Measurements from ENCODE around the gene LYL1. TPM values are rescaled to one million over a fixed set of nuclear protein-coding genes. Genes with fewer than 3 reads are reported as not detected.

The LYL1 gene
- total RNA-seq, 1 donor from 2014 or later = 0.50 TPM

GRCh38 chr19:13110099-13110610, 7.5 kb upstream of the LYL1 start:
- H3K36me3 Mint-ChIP-seq (ENCODE audit: insufficient read depth) = peaks cover 2% of the 10 kb centered on the region

GRCh38 chr19:13109361-13110098, 6.9 kb upstream of the LYL1 start:
- DNase-seq (ENCODE audit: low spot score, unreplicated experiment) = no peak
- no peak for TF ChIP-seq CTCF (IDR thresholded peaks at IDR 0.05; ENCODE audit: unreplicated experiment)
- H3K4me3 Mint-ChIP-seq (ENCODE audit: low read depth) = no peak overlapping the region
- no peak overlapping the region for H3K27ac Mint-ChIP-seq
- H3K36me3 Mint-ChIP-seq (ENCODE audit: insufficient read depth) = peaks cover 2% of the 10 kb centered on the region
- no peaks in the 10 kb centered on the region for H3K9me3 Mint-ChIP-seq (ENCODE audit: low read depth)
- no peaks in the 10 kb centered on the region for H3K4me1 Mint-ChIP-seq (ENCODE audit: low read depth)
- no peaks in the 10 kb centered on the region for H3K27me3 Mint-ChIP-seq

More at GRCh38 chr19:13110099-13110610, 7.5 kb upstream of the LYL1 start:
- Mint-ChIP-seq H3K9me3 (ENCODE audit: low read depth) (no peaks in the 10 kb centered on the region), H3K27ac (no peak overlapping the region), H3K27me3 (no peaks in the 10 kb centered on the region), H3K4me3 (ENCODE audit: low read depth) (no peak overlapping the region), H3K4me1 (ENCODE audit: low read depth) (no peaks in the 10 kb centered on the region)
- no peak for TF ChIP-seq CTCF (IDR thresholded peaks at IDR 0.05; ENCODE audit: unreplicated experiment)
- no peak for DNase-seq (ENCODE audit: low spot score, unreplicated experiment)

- no peak overlapping the region for H3K27ac Mint-ChIP-seq
- H3K4me1 Mint-ChIP-seq (ENCODE audit: low read depth) = no peaks in the 10 kb centered on the region
- peaks cover 10% of the 10 kb centered on the region for H3K27me3 Mint-ChIP-seq
- DNase-seq (ENCODE audit: low spot score, unreplicated experiment) = no peak
- no peak for TF ChIP-seq CTCF (IDR thresholded peaks at IDR 0.05; ENCODE audit: unreplicated experiment)
- H3K9me3 Mint-ChIP-seq (ENCODE audit: low read depth) = no peaks in the 10 kb centered on the region
- no peak overlapping the region for H3K4me3 Mint-ChIP-seq (ENCODE audit: low read depth)
- peaks cover 2% of the 10 kb centered on the region for H3K36me3 Mint-ChIP-seq (ENCODE audit: insufficient read depth)
Observed at GRCh38 chr19:13104848-13105711, 2.4 kb upstream of the LYL1 start.

- H3K27ac Mint-ChIP-seq = no peak overlapping the region
- no peak for DNase-seq (ENCODE audit: low spot score, unreplicated experiment)
- H3K36me3 Mint-ChIP-seq (ENCODE audit: insufficient read depth) = peaks cover 2% of the 10 kb centered on the region
- H3K27me3 Mint-ChIP-seq = peaks cover 16% of the 10 kb centered on the region
- TF ChIP-seq CTCF (IDR thresholded peaks at IDR 0.05; ENCODE audit: unreplicated experiment) = peak; percentile 63
- no peaks in the 10 kb centered on the region for H3K9me3 Mint-ChIP-seq (ENCODE audit: low read depth)
- no peak overlapping the region for H3K4me3 Mint-ChIP-seq (ENCODE audit: low read depth)
- no peaks in the 10 kb centered on the region for H3K4me1 Mint-ChIP-seq (ENCODE audit: low read depth)
Observed at GRCh38 chr19:13104360-13104847, 1.7 kb upstream of the LYL1 start.

Data from progenitor cell of endocrine pancreas (in vitro differentiated cells).